ENCODE data around the gene BCL7B. TPM values are rescaled to one million over a fixed set of nuclear protein-coding genes. Genes with fewer than 3 reads are reported as not detected.
A peak's percentile ranks its signal among the peaks of the same experiment; 100 is the strongest.

BCL7B gene
- total and polyA plus RNA-seq, 2 of the 13 experiments (the other 11 are each of a cell fraction or from before 2014, with no cell fraction given): 24.3 to 38.2 TPM

DNA sequence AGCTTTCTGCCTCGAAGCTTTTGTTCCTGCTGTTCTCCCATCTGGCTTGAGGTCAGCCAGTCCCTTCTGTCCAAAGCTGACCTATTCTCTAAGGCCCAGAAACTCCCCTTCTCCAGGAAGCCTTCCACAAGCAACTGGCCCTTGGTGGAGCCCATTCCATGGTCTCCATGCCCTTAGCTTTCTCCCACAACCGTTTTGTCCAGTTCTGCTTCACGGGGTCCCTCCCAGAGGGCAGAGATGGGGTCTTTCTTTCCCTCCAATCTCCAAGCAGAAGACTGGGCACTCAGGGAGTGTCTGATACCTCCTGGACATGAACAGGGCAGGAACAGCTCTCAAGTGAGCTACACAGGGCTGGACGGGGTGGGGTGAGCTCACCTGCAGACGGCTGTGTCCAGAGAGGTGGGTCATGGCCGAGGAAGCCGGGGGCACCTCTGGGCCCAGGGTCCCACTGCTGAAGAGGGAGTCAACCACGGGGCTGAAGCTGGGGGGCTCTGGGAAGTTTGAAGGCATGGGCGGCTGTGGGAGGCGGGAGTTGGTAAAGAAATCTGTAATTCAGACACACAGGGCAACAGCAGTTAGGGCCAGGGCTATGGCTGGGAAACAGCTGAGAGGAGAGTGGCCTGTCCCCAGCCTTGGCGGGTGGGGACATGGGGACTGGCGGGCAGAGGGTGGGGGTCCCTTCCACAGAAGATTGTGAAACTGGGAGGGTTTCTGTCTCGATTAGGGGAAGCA is 41.8 kb upstream of the BCL7B start (continued):
- TF ChIP-seq SNAPC4 (CRISPR knock-in tag; IDR thresholded peaks at IDR 0.05): no peak
- TF ChIP-seq PATZ1 (CRISPR knock-in tag; IDR thresholded peaks at IDR 0.05): 0 out of 2 replicates have a peak, but pooled peaks have one; percentile 52
- no peak for TF ChIP-seq ELF4 (CRISPR knock-in tag; IDR thresholded peaks at IDR 0.05; ENCODE audit: borderline replicate concordance)
- TF ChIP-seq ZNF83 (CRISPR knock-in tag; IDR thresholded peaks at IDR 0.05; ENCODE audit: borderline replicate concordance): no peak
- TF ChIP-seq ZNF143 (CRISPR knock-in tag; IDR thresholded peaks at IDR 0.05): no peak
- TF ChIP-seq RBM22 (optimal IDR thresholded peaks at IDR 0.05; ENCODE audit: low read length): peak; percentile 98
- TF ChIP-seq ZNF432 (CRISPR knock-in tag; IDR thresholded peaks at IDR 0.05; ENCODE audit: borderline replicate concordance): no peak
- TF ChIP-seq ZNF7 (CRISPR knock-in tag; IDR thresholded peaks at IDR 0.05): no peak
- TF ChIP-seq ZNF24 (IDR thresholded peaks at IDR 0.05): no peak
- 0 out of 2 replicates have a peak, but pooled peaks have one; percentile 33 for TF ChIP-seq FIP1L1 (IDR thresholded peaks at IDR 0.05; ENCODE audit: borderline replicate concordance, insufficient read depth, low read depth, low read length)
- TF ChIP-seq NFRKB (IDR thresholded peaks at IDR 0.05): no peak
- TF ChIP-seq, protein P1, sequence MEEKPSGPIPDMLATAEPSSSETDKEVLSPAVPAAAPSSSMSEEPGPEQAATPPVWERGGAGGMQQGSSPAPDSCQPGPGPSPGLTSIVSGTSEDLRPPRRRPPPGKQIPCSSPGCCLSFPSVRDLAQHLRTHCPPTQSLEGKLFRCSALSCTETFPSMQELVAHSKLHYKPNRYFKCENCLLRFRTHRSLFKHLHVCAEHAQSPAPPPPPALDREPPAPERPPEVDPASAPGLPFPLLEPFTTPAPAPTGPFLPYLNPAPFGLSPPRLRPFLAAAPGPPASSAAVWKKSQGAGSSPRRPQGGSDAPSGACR (CRISPR knock-in tag; IDR thresholded peaks at IDR 0.05): no peak
- 0 out of 2 replicates have a peak, but pooled peaks have one; percentile 35 for TF ChIP-seq IRX3 (CRISPR knock-in tag; IDR thresholded peaks at IDR 0.05; ENCODE audit: borderline replicate concordance, low read depth)
- TF ChIP-seq PHF21A (CRISPR knock-in tag; IDR thresholded peaks at IDR 0.05): no peak
- TF ChIP-seq ZNF782 (CRISPR knock-in tag; IDR thresholded peaks at IDR 0.05; ENCODE audit: borderline replicate concordance): no peak
- 0 out of 2 replicates have a peak, but pooled peaks have one; percentile 23 for TF ChIP-seq ZFP91 (CRISPR knock-in tag; IDR thresholded peaks at IDR 0.05; ENCODE audit: borderline replicate concordance)
- no peak for TF ChIP-seq ZNF598 (CRISPR knock-in tag; IDR thresholded peaks at IDR 0.05; ENCODE audit: borderline replicate concordance)
- TF ChIP-seq ZNF136 (CRISPR knock-in tag; IDR thresholded peaks at IDR 0.05; ENCODE audit: low read depth): 0 out of 2 replicates have a peak, but pooled peaks have one; percentile 62
- TF ChIP-seq CEBPG (CRISPR knock-in tag; IDR thresholded peaks at IDR 0.05): no peak
- no peak for TF ChIP-seq NR3C1 (CRISPR knock-in tag; IDR thresholded peaks at IDR 0.05)
